HG02981 (cell line): Measurements from ENCODE around the gene CLDN19.

ENCODE experiments used
- ATAC-seq: cut with Tn5 transposase; IDR thresholded peaks from one replicate; pipeline ENCODE4 v1.9.1; 2021; ENCODE audit warnings: mild to moderate bottlenecking, moderate library complexity; ENCODE audit not compliant: unreplicated experiment

Gene CLDN19

GRCh38 chr1:42739753-42740700, at the start of gene CLDN19:
CLDN19 (minus strand) TSS chr1:42740236; CDS start chr1:42740063, 173 bp downstream.
- no peak for ATAC-seq

DNA sequence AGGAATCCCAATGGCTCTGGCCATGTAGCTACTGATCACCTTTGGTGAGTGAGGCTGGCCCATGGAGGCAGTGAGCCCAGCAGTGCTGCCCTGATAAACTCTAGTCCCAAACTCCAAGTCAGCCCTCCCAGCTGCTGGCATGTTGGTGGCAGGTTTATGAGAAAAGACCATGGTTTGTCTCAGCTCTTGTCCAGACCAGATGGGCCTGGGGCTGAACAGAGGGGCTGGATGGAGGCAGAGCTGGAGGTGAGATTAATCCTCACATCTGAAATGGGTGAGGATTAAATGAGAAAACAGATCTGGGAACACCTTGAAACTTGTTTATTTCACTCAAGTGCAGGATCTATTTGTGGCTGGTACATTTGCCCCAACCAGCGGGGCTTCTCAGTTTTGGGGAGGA, 48.0 kb upstream of the CLDN19 start:
- ATAC-seq, result no peak

GRCh38 chr1:42786097-42786496, 46.1 kb upstream of the CLDN19 start:
- no peak for ATAC-seq

GRCh38 chr1:42784946-42785693, 45.1 kb upstream of the CLDN19 start, which contains the start of gene TMEM269:
TMEM269 (plus strand) TSS chr1:42784991; CDS start chr1:42789894, 4,903 bp downstream.
- ATAC-seq, result no peak

- ATAC-seq, result no peak
Measured at GRCh38 chr1:42784547-42784945, 44.5 kb upstream of the CLDN19 start.

- ATAC-seq, result no peak
Measured at GRCh38 chr1:42783092-42783491, 43.1 kb upstream of the CLDN19 start.

DNA sequence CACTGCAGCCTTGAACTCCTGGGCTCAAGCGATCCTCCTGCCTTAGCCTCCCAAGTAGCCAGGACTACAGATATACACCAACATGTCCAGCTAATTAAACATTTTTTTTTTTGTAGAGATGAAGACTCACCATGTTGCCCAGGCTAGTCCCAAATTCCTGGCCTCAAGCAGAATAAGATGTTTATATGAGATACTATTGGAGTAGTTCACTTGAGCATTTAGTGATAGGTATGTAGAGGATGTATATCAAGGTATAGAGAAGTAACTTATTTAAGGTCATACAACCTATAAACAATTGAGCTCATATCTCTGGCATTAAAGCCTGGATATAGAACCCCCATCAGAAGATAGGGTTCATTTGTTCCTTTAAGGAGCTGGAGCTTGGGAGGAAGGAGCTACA, 40.1 kb upstream of the CLDN19 start:
- ATAC-seq, result no peak

GRCh38 chr1:42779725-42780124, 39.7 kb upstream of the CLDN19 start:
- no peak for ATAC-seq

GRCh38 chr1:42777852-42778251, 37.8 kb upstream of the CLDN19 start:
- ATAC-seq, result no peak

- no peak for ATAC-seq
Measured at GRCh38 chr1:42776502-42776901, 36.5 kb upstream of the CLDN19 start.

GRCh38 chr1:42774928-42775526, 35.0 kb upstream of the CLDN19 start:
- no peak for ATAC-seq

GRCh38 chr1:42773420-42773819, 33.4 kb upstream of the CLDN19 start:
- no peak for ATAC-seq

- ATAC-seq, result no peak
Measured at GRCh38 chr1:42769811-42770210, 29.8 kb upstream of the CLDN19 start.

- no peak for ATAC-seq
Measured at GRCh38 chr1:42768172-42768571, 28.1 kb upstream of the CLDN19 start.

- ATAC-seq, result peak; percentile 1
Measured at GRCh38 chr1:42767510-42768000, 27.5 kb upstream of the CLDN19 start.

DNA sequence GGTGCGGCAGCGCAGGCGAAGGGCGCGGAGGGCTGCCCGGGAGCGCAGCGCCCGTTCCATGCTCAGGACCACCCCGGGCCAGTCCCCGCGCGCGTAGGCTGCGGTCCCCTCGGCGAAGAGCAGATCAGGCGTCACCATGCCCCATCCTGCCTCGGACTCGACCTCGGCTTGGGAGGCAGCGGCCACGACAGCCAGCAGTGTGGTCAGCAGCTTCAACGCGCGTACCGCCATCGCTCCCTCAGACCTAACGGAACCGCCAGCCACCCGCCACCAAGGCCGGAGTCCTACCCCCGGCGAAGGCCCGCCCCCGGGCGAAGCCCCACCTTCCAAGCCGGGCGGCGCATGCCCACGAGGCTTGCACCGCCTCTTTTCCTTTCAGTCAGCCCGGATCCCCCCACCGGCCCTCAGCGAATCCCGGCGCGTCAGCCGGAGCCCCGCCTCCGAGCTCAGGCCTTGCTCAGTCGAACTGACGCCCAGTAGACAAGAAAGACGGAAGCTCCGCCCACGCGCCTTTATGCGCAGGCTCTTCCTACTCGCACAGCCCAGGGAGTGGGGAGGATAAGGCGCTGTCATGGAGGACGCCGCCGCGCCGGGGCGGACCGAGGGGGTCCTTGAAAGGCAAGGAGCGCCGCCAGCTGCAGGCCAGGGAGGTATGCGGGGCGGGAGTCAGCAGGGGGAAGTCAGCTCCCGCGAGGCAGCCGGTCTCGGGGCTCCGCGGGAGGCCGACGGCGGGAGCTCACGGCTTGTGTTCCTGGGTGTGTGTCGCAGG, 26.9 kb upstream of the CLDN19 start, which contains the start of the genes C1orf50 and P3H1:
TSS of gene C1orf50 (plus strand) at position 509 of the 769 bp plus-strand sequence. CDS start at position 572, 63 bp downstream.
TSS of gene P3H1 (minus strand) at position 288 of the 769 bp plus-strand sequence. CDS start at position 231, 57 bp downstream.
- ATAC-seq, result peak; percentile 86

GRCh38 chr1:42765832-42766740, 26.1 kb upstream of the CLDN19 start:
- peak; percentile 7 for ATAC-seq

DNA sequence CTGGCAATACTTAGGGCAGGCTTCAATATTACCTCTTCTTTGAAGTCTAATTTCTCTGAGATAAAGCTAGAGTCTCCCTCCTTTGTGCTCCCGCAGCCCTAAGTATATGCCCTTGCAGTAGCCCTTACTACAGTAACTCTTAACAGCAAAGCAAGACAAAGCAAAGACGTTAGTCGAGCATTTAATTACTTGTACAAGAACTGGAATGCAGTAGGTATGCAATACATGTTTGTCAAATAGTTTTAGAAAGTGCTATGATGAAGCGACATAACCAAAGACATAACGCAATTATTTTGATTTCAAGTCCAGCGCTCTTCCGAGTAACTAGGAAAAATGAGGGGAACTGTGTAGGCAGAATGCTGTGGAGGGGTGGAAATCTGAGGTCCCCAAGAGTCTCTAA, 25.2 kb upstream of the CLDN19 start:
- ATAC-seq, result no peak

- ATAC-seq, result no peak
Measured at GRCh38 chr1:42762269-42762668, 22.2 kb upstream of the CLDN19 start.
